Liver (tissue), 9 donors: ENCODE data around the gene BCAR3. TPM values are rescaled to one million over a fixed set of nuclear protein-coding genes. Genes with fewer than 3 reads are reported as not detected.

Experiments
- DNase-seq: peaks from one replicate; pipeline ENCODE4 v3.0.0-alpha.2; 2017; ENCODE audit warnings: low spot score
- H3K27ac ChIP-seq, 2 donors: one replicate each; pipeline ENCODE4 v1.7.0; 2013; ENCODE audit warnings: inconsistent platforms in 2 of 2, low read length in 2 of 2, control low read depth in 1 of 2, low read depth in 1 of 2, mild to moderate bottlenecking in 1 of 2
- H3K27me3 ChIP-seq, 4 donors: one replicate each; pipeline versions ENCODE4 v1.6.1 to v1.7.0; 2013; ENCODE audit warnings: low read length in 3 of 4, inconsistent platforms in 1 of 4, mild to moderate bottlenecking in 1 of 4, moderate library complexity in 1 of 4; ENCODE audit not compliant: control insufficient read depth in 4 of 4, insufficient read depth in 4 of 4
- H3K36me3 ChIP-seq, 4 donors: one replicate each; pipeline versions ENCODE4 v1.6.1 to v1.7.0; 2013; ENCODE audit warnings: low read length in 3 of 4, mild to moderate bottlenecking in 3 of 4, low read depth in 1 of 4, moderate library complexity in 1 of 4; ENCODE audit not compliant: control insufficient read depth in 4 of 4, insufficient read depth in 3 of 4
- H3K4me1 ChIP-seq, 4 donors: one replicate each; pipeline versions ENCODE4 v1.6.1 to v1.7.0; 2013; ENCODE audit warnings: low read length in 3 of 4, mild to moderate bottlenecking in 3 of 4, moderate library complexity in 1 of 4; ENCODE audit not compliant: control insufficient read depth in 4 of 4, insufficient read depth in 4 of 4
- H3K4me3 ChIP-seq, 3 donors: one replicate each; pipeline versions ENCODE4 v1.6.1 to v1.7.0; 2013; ENCODE audit warnings: low read length in 3 of 3, control low read depth in 1 of 3, low read depth in 1 of 3, mild to moderate bottlenecking in 1 of 3
- H3K9ac ChIP-seq, 2 donors: one replicate each; pipeline ENCODE4 v1.7.0; 2013; ENCODE audit warnings: low read length in 2 of 2, mild to moderate bottlenecking in 2 of 2, moderate library complexity in 2 of 2, control low read depth in 1 of 2, low read depth in 1 of 2
- H3K9me3 ChIP-seq, 4 donors: one replicate each; pipeline versions ENCODE4 v1.6.1 to v1.7.0; 2013; ENCODE audit warnings: low read length in 3 of 4; ENCODE audit not compliant: control insufficient read depth in 4 of 4
- EGR1 ChIP-seq, 2 donors: IDR thresholded peaks; 2 replicates each; pipeline ENCODE4 v1.6.1; 2016 to 2018; ENCODE audit warnings: antibody characterized with exemption in 2 of 2, low read depth in 2 of 2
- FOXA1 ChIP-seq: IDR thresholded peaks from 2 replicates; pipeline ENCODE4 v1.6.1; 2016; ENCODE audit warnings: antibody characterized with exemption
- FOXA2 ChIP-seq: IDR thresholded peaks from 2 replicates; pipeline ENCODE4 v1.6.1; 2016; ENCODE audit warnings: antibody characterized with exemption
- GABPA ChIP-seq, 2 donors: IDR thresholded peaks in 1 of 2; conservative IDR thresholded peaks in 1 of 2; 2 replicates each; pipeline ENCODE4 v1.6.1; 2016; ENCODE audit warnings: antibody characterized with exemption in 2 of 2, mild to moderate bottlenecking in 1 of 2, moderate library complexity in 1 of 2
- HNF4A ChIP-seq, 2 donors: conservative IDR thresholded peaks; 2 replicates each; pipeline ENCODE4 v1.6.1; 2016; ENCODE audit warnings: antibody characterized with exemption in 2 of 2, mild to moderate bottlenecking in 2 of 2
- HNF4G ChIP-seq: IDR thresholded peaks from 2 replicates; pipeline ENCODE4 v1.6.1; 2016; ENCODE audit warnings: antibody characterized with exemption
- MAX ChIP-seq: IDR thresholded peaks from 2 replicates; pipeline ENCODE4 v1.6.1; 2016; ENCODE audit warnings: antibody characterized with exemption
- NR2F2 ChIP-seq: IDR thresholded peaks from 2 replicates; pipeline ENCODE4 v1.6.1; 2016; ENCODE audit warnings: antibody characterized with exemption
- RAD21 ChIP-seq, 2 donors: IDR thresholded peaks; 2 replicates each; pipeline ENCODE4 v1.6.1; 2016; ENCODE audit warnings: antibody characterized with exemption in 2 of 2, mild to moderate bottlenecking in 2 of 2
- RXRA ChIP-seq, 2 donors: IDR thresholded peaks; 2 replicates each; pipeline ENCODE4 v1.6.1; 2017 to 2018; ENCODE audit warnings: antibody characterized with exemption in 2 of 2, mild to moderate bottlenecking in 1 of 2
- SP1 ChIP-seq: IDR thresholded peaks from 2 replicates; pipeline ENCODE4 v1.6.1; 2018; ENCODE audit warnings: antibody characterized with exemption, mild to moderate bottlenecking
- TAF1 ChIP-seq: conservative IDR thresholded peaks from 2 replicates; pipeline ENCODE4 v1.6.1; 2016; ENCODE audit warnings: antibody characterized with exemption, mild to moderate bottlenecking
- YY1 ChIP-seq: IDR thresholded peaks from 2 replicates; pipeline ENCODE4 v1.6.1; 2016; ENCODE audit warnings: antibody characterized with exemption, mild to moderate bottlenecking
- WGBS: extraction: QIAGEN DNeasy Blood & Tissue Kit; methylation state at CpG from one replicate; pipeline ENCODE4 v1.1.7; 2013; 5-methylcytosine and 5-hydroxymethylcytosine counted together
- polyA plus RNA-seq, 2 donors: library from polyadenylated mRNA; stranded (reverse) in 1 of 2; unstranded in 1 of 2; fragments of 200-250 nt in 1 of 2; fragments of >200 nt in 1 of 2; fragmentation: Nextera tagmentation in 1 of 2; extraction: Ambion mirVana in 1 of 2; gene quantifications; one replicate each; pipeline versions ENCODE4 v1.2.1 to v1.2.3, GENCODE V29; 2013 to 2015
- total RNA-seq, 2 donors: library from RNA; depleted of rRNA; stranded (reverse); fragments of >200 nt; gene quantifications; one replicate each; pipeline ENCODE4 v1.2.3, GENCODE V29; 2014
- TF ChIP-seq, protein P1 (sequence below): IDR thresholded peaks from 2 replicates; pipeline ENCODE4 v1.6.1; 2016; ENCODE audit warnings: antibody characterized with exemption, mild to moderate bottlenecking
- TF ChIP-seq, protein P2 (sequence below): IDR thresholded peaks from 2 replicates; pipeline ENCODE4 v1.6.1; 2016; ENCODE audit warnings: antibody characterized with exemption
- donor health status: healthy.
- donor health status: healthy.
- donor health status: healthy.
- donor health status: healthy.
- donor health status: healthy.

Gene BCAR3
- total and polyA plus RNA-seq, 4 donors: 2.8 to 10.3 (median 7.7) TPM

DNA sequence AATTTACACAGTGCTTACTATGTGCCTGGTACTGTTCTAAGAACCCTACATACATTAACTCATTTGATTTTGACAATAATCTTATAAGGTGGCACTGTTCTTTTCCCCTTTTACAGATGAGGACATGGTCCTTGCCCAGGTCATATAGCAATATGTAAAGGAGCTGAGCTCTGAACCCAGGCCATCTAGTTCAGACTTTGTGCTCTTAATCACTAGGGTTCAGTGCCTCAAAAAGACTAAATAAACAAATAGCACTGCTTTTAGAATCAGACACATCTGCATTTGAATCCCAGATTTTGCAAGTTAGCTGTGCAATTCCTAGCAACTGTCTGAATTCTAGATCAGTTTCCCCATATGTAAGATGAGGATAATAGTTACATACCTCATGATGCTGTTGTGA, 8.7 kb upstream of the BCAR3 start:
- no peak overlapping the region for H3K9ac ChIP-seq
- no peaks in the 10 kb centered on the region for H3K9me3 ChIP-seq
- no peak overlapping the region for H3K4me3 ChIP-seq
- DNase-seq: no peak
- H3K27me3 ChIP-seq: no peaks in the 10 kb centered on the region
- no peak overlapping the region for H3K27ac ChIP-seq
- no peaks in the 10 kb centered on the region for H3K4me1 ChIP-seq
- TF ChIP-seq, protein P1, sequence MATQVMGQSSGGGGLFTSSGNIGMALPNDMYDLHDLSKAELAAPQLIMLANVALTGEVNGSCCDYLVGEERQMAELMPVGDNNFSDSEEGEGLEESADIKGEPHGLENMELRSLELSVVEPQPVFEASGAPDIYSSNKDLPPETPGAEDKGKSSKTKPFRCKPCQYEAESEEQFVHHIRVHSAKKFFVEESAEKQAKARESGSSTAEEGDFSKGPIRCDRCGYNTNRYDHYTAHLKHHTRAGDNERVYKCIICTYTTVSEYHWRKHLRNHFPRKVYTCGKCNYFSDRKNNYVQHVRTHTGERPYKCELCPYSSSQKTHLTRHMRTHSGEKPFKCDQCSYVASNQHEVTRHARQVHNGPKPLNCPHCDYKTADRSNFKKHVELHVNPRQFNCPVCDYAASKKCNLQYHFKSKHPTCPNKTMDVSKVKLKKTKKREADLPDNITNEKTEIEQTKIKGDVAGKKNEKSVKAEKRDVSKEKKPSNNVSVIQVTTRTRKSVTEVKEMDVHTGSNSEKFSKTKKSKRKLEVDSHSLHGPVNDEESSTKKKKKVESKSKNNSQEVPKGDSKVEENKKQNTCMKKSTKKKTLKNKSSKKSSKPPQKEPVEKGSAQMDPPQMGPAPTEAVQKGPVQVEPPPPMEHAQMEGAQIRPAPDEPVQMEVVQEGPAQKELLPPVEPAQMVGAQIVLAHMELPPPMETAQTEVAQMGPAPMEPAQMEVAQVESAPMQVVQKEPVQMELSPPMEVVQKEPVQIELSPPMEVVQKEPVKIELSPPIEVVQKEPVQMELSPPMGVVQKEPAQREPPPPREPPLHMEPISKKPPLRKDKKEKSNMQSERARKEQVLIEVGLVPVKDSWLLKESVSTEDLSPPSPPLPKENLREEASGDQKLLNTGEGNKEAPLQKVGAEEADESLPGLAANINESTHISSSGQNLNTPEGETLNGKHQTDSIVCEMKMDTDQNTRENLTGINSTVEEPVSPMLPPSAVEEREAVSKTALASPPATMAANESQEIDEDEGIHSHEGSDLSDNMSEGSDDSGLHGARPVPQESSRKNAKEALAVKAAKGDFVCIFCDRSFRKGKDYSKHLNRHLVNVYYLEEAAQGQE: no peak
- TF ChIP-seq FOXA2 (no peak), EGR1 (IDR thresholded peaks at IDR 0.05; ENCODE audit: low read depth in 2 of 2) (no peak), HNF4A (conservative IDR thresholded peaks at IDR 0.05) (peak; percentile 17 to 36), HNF4G (no peak)
- TF ChIP-seq, protein P2, sequence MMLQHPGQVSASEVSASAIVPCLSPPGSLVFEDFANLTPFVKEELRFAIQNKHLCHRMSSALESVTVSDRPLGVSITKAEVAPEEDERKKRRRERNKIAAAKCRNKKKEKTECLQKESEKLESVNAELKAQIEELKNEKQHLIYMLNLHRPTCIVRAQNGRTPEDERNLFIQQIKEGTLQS: no peak
- no peaks in the 10 kb centered on the region for H3K36me3 ChIP-seq

- Histone ChIP-seq H3K4me3 (no peak overlapping the region), H3K4me1 (no peaks in the 10 kb centered on the region), H3K9me3 (no peaks in the 10 kb centered on the region), H3K9ac (no peak overlapping the region), H3K27ac (no peak overlapping the region), H3K36me3 (no peaks in the 10 kb centered on the region), H3K27me3 (no peaks in the 10 kb centered on the region)
- WGBS: 98% methylated on average over 5 of the region's 5 CpGs
- TF ChIP-seq, protein P1: no peak
- TF ChIP-seq FOXA2 (no peak), MAX (no peak), RXRA (IDR thresholded peaks at IDR 0.05) (no peak), HNF4G (no peak), TAF1 (no peak), GABPA (IDR thresholded peaks at IDR 0.05 in 1 of 2, conservative IDR thresholded peaks at IDR 0.05 in 1 of 2) (no peak), HNF4A (conservative IDR thresholded peaks at IDR 0.05) (no peak), NR2F2 (no peak), EGR1 (IDR thresholded peaks at IDR 0.05; ENCODE audit: low read depth in 2 of 2) (no peak), YY1 (no peak), SP1 (no peak), RAD21 (IDR thresholded peaks at IDR 0.05) (no peak), FOXA1 (no peak)
- no peak for DNase-seq
Observed at GRCh38 chr1:93689521-93690223, 8.0 kb upstream of the BCAR3 start.
